Mammary epithelial cell (primary cell): Measurements from ENCODE around the gene STAT6.
"Not testable (repeated sequence)": the region's sequence is repeated elsewhere in the genome, so short reads cannot be mapped to it uniquely, and the experiment has no call there.

Experiments
- CTCF ChIP-seq, 2 donors: IDR thresholded peaks in 1 of 2; conservative IDR thresholded peaks in 1 of 2; 2 replicates each; pipeline ENCODE4 v1.5.1; 2011 to 2012; ENCODE audit warnings: inconsistent platforms in 2 of 2, low read length in 2 of 2, mild to moderate bottlenecking in 2 of 2, control low read depth in 1 of 2, low read depth in 1 of 2; ENCODE audit not compliant: insufficient read depth in 1 of 2; ENCODE audit errors: extremely low read depth in 1 of 2
- EZH2 ChIP-seq: IDR thresholded peaks from 2 replicates; pipeline ENCODE4 v1.6.1; 2012; ENCODE audit warnings: low read length, inconsistent platforms, borderline replicate concordance

GRCh38 chr12:57053146-57053545, 58.0 kb downstream of the STAT6 start:
- not testable (repeated sequence) for TF ChIP-seq CTCF (conservative IDR thresholded peaks at IDR 0.05 in 1 of 2, IDR thresholded peaks at IDR 0.05 in 1 of 2; ENCODE audit: extremely low read depth in 1 of 2, insufficient read depth in 1 of 2, low read depth in 1 of 2, low read length in 2 of 2); EZH2
